Uterus (tissue), 2 donors: ENCODE results near the gene TMEM97.

Source experiments
- POLR2A ChIP-seq, 2 donors: fragments of 450-650 bp; IDR thresholded peaks; one replicate each; pipeline ENCODE4 v1.6.1; 2016; ENCODE audit warnings: antibody characterized with exemption in 2 of 2, mild to moderate bottlenecking in 1 of 2, moderate library complexity in 1 of 2
- TF ChIP-seq, protein P1 (sequence below), 4 experiments: fragments of 200-600 bp in 2 of 4; fragments of 450-650 bp in 2 of 4; sonication (generic) in 2 of 4; IDR thresholded peaks; one replicate each; pipeline ENCODE4 v1.5.1; 2016 to 2019; ENCODE audit warnings: antibody characterized with exemption in 4 of 4, mild to moderate bottlenecking in 2 of 4, moderate library complexity in 1 of 4

DNA sequence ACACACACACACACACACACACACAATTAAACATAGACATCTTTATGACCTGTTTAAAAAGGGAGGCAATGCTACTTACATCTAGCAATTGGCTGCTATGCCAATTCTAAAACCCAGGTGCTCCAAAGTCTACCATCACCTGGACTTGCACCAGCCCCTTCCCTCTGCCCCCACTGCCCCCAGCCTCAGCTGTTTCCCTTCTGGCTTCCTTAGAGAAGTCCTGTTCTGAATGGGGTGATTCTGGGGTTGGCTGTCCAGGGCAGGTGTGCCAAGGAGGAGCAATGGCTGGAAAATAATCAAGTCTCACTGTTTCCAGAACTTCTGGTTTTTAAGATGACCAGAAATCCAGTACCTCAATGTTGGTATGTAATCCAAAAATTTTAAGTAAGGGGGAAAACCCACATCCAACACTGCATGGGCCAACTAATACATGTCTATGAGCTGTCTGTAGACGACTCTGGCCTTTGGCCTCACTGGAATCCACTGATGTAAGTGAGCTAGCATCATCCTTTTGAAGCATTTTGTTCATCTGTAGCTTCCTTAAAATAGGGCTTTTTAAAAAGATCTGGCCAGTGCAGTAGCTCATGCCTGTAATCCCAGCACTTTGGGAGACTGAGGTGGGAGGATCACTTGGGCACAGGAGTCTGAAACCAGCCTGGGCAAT, 14.2 kb downstream of the TMEM97 start:
- no peak for TF ChIP-seq POLR2A (IDR thresholded peaks at IDR 0.05)
- TF ChIP-seq, protein P1, sequence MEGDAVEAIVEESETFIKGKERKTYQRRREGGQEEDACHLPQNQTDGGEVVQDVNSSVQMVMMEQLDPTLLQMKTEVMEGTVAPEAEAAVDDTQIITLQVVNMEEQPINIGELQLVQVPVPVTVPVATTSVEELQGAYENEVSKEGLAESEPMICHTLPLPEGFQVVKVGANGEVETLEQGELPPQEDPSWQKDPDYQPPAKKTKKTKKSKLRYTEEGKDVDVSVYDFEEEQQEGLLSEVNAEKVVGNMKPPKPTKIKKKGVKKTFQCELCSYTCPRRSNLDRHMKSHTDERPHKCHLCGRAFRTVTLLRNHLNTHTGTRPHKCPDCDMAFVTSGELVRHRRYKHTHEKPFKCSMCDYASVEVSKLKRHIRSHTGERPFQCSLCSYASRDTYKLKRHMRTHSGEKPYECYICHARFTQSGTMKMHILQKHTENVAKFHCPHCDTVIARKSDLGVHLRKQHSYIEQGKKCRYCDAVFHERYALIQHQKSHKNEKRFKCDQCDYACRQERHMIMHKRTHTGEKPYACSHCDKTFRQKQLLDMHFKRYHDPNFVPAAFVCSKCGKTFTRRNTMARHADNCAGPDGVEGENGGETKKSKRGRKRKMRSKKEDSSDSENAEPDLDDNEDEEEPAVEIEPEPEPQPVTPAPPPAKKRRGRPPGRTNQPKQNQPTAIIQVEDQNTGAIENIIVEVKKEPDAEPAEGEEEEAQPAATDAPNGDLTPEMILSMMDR (IDR thresholded peaks at IDR 0.05): no peak
